NCI-H1092 treated with DMSO at 0.1 percent for 48 hours (cell line): ENCODE data around the gene STX4.

Source experiments
- DNase-seq: peaks from one replicate; lab custom pipeline; 2025; lab: John Stamatoyannopoulos, UW

The STX4 gene

GRCh38 chr16:31032736-31033708 is at the start of gene STX4:
Gene STX4 (plus strand): TSS chr16:31033558. CDS start chr16:31033806, 248 bp downstream.
- DNase-seq: peak; percentile 95

- no peak for DNase-seq
These were observed 49.3 kb upstream of the STX4 start for GRCh38 chr16:30983898-30984610.

GRCh38 chr16:30984669-30985400 is 48.5 kb upstream of the STX4 start, which contains the start of gene HSD3B7:
Gene HSD3B7 (plus strand): TSS chr16:30985207. CDS start chr16:30985659, 452 bp downstream.
- DNase-seq: peak; percentile 29

- DNase-seq: no peak
These were observed 47.8 kb upstream of the STX4 start for GRCh38 chr16:30985401-30986128.

- no peak for DNase-seq
These were observed 47.0 kb upstream of the STX4 start for GRCh38 chr16:30986129-30986991.

GRCh38 chr16:30987581-30988190 is 45.7 kb upstream of the STX4 start:
- no peak for DNase-seq

- no peak for DNase-seq
These were observed 43.8 kb upstream of the STX4 start for GRCh38 chr16:30989469-30990047.

- DNase-seq: no peak
These were observed 43.3 kb upstream of the STX4 start for GRCh38 chr16:30990105-30990504.

- DNase-seq: no peak
These were observed 42.3 kb upstream of the STX4 start for GRCh38 chr16:30991052-30991451.

- DNase-seq: no peak
These were observed 41.0 kb upstream of the STX4 start for GRCh38 chr16:30992276-30992780.

- no peak for DNase-seq
These were observed 40.2 kb upstream of the STX4 start for GRCh38 chr16:30992931-30993816.

- DNase-seq: no peak
These were observed 37.4 kb upstream of the STX4 start for GRCh38 chr16:30995927-30996323.

- no peak for DNase-seq
These were observed 36.9 kb upstream of the STX4 start for GRCh38 chr16:30996324-30996984.

GRCh38 chr16:30996985-30997724 is 36.2 kb upstream of the STX4 start:
- DNase-seq: no peak

- no peak for DNase-seq
These were observed 35.3 kb upstream of the STX4 start for GRCh38 chr16:30997725-30998711.
